PC-3 (cell line): ENCODE measurements around the gene PNLIPRP2. TPM values are rescaled to one million over a fixed set of nuclear protein-coding genes. Genes with fewer than 3 reads are reported as not detected.

ENCODE experiments used
- ATAC-seq: fragments of 200-7000 bp; cut with Tn5 transposase; 2 replicates; pipeline ENCODE4 v1.9.1; 2020; ENCODE audit warnings: mild to moderate bottlenecking, moderate library complexity
- BruUV-seq: library from RNA; stranded (reverse); fragments of 400-500 nt; replicated peaks from 2 replicates; lab custom pipeline; 2021; lab: Mats Ljungman, UMichigan
- CTCF ChIA-PET: fragments of 300-600 bp; sonication (Branson Sonifier 250); formaldehyde crosslinking; loops from one replicate; lab custom pipeline; 2022; ENCODE audit warnings: antibody characterized with exemption; lab: Charles Lee
- POLR2A ChIA-PET: fragments of 300-600 bp; sonication (Branson Sonifier 250); formaldehyde crosslinking; loops from one replicate; lab custom pipeline; 2022; ENCODE audit warnings: antibody characterized with exemption; ENCODE audit not compliant: unreplicated experiment; lab: Charles Lee
- DNase-seq: peaks from one replicate; pipeline ENCODE4 v3.0.0-alpha.2; 2015
- H2AFZ ChIP-seq: fragments of 300-600 bp; sonication (generic); 2 replicates; pipeline ENCODE4 v1.6.0; 2016; ENCODE audit warnings: antibody characterized with exemption, low read length
- H3F3A ChIP-seq: fragments of 300-600 bp; sonication (generic); one replicate; pipeline ENCODE4 v1.6.0; 2017; ENCODE audit warnings: antibody characterized with exemption, low read length, control low read depth, mild to moderate bottlenecking; ENCODE audit not compliant: unreplicated experiment
- H3K27ac ChIP-seq: fragments of 300-600 bp; sonication (generic); 2 replicates; pipeline ENCODE4 v1.5.1; 2016; ENCODE audit warnings: mild to moderate bottlenecking, low read length
- H3K27me3 ChIP-seq: fragments of 300-600 bp; sonication (generic); 2 replicates; pipeline ENCODE4 v1.6.1; 2016; ENCODE audit warnings: low read length, mixed read lengths
- H3K36me3 ChIP-seq: fragments of 300-600 bp; sonication (generic); 2 replicates; pipeline ENCODE4 v1.6.1; 2016; ENCODE audit warnings: low read depth, mixed run types, low read length, mixed read lengths
- H3K4me1 ChIP-seq: fragments of 300-600 bp; sonication (generic); 2 replicates; pipeline ENCODE4 v1.5.1; 2016; ENCODE audit warnings: low read length; ENCODE audit not compliant: insufficient read depth
- H3K4me2 ChIP-seq: fragments of 300-600 bp; sonication (generic); 2 replicates; pipeline ENCODE4 v1.6.0; 2016; ENCODE audit warnings: low read length
- H3K4me3 ChIP-seq: fragments of 300-600 bp; sonication (generic); 2 replicates; pipeline ENCODE4 v1.5.1; 2016; ENCODE audit warnings: mild to moderate bottlenecking, low read length, mixed read lengths
- H3K79me2 ChIP-seq: fragments of 300-600 bp; sonication (generic); 2 replicates; pipeline ENCODE4 v1.6.1; 2017; ENCODE audit warnings: low read length, mixed read lengths
- H3K9ac ChIP-seq: fragments of 300-600 bp; sonication (generic); 2 replicates; pipeline ENCODE4 v1.6.0; 2016; ENCODE audit warnings: mild to moderate bottlenecking, low read length
- H3K9me2 ChIP-seq: fragments of 300-600 bp; sonication (generic); replicated peaks from 2 replicates; pipeline ENCODE4 v1.6.1; 2016; ENCODE audit warnings: mixed run types, low read length, mixed read lengths
- H3K9me3 ChIP-seq: fragments of 300-600 bp; sonication (generic); 2 replicates; pipeline ENCODE4 v1.6.1; 2016; ENCODE audit warnings: low read length, mixed read lengths
- H4K20me1 ChIP-seq: fragments of 300-600 bp; sonication (generic); 2 replicates; pipeline ENCODE4 v1.6.1; 2016; ENCODE audit warnings: low read length, mixed read lengths
- EZH2 ChIP-seq: fragments of 300-600 bp; sonication (generic); IDR thresholded peaks from one replicate; pipeline ENCODE4 v1.6.1; 2017; ENCODE audit warnings: antibody characterized with exemption, mild to moderate bottlenecking, low read length; ENCODE audit not compliant: unreplicated experiment
- EZH2phosphoT487 ChIP-seq: fragments of 300-600 bp; sonication (generic); IDR thresholded peaks from 2 replicates; pipeline ENCODE4 v1.6.1; 2018; ENCODE audit warnings: mild to moderate bottlenecking, antibody characterized with exemption, low read length, borderline replicate concordance
- intact Hi-C: fragments of 100-400 bp; cut with micrococcal nuclease; formaldehyde crosslinking; loops from 2 replicates; pipeline ENCODE4 v1.9.0; 2023
- total RNA-seq: library from RNA; depleted of rRNA; stranded (reverse); fragments of >200 nt; gene quantifications from 2 replicates; pipeline ENCODE4 v1.2.3, GENCODE V29; 2014
- TF ChIP-seq, protein P1 (sequence below): fragments of 300-600 bp; sonication (generic); conservative IDR thresholded peaks from 2 replicates; pipeline ENCODE4 v1.5.1; 2017; ENCODE audit warnings: antibody characterized with exemption, low read depth, mild to moderate bottlenecking, low read length

PNLIPRP2 gene
- total RNA-seq, 1 experiment from 2014 or later, result not detected

DNA sequence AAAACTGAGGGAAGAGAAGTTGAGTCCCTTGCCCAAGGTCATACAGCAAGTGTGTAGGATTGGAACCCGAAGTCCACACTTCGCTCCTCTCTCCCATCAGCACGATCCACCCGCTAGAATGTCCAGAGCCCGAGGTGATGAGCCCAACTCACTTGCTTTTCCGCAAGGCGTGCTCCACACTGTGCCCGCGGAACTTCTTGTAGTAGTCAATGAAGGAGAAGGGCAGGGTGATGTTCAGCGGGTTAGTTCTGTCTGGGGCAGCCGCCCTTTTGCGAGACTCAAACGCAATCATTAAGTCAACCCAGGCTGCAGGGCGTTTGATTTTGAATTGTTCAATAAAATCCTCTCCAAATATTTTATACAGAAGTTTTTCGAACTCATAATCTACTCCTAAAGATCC is 58.6 kb downstream of the PNLIPRP2 start:
- H4K20me1 ChIP-seq, result no peaks in the 10 kb centered on the region
- H3K4me1 ChIP-seq, result no peaks in the 10 kb centered on the region
- no peak overlapping the region for H2AFZ ChIP-seq
- CTCF ChIA-PET, result no interaction called here
- POLR2A ChIA-PET, result no interaction called here
- H3K9ac ChIP-seq, result no peak overlapping the region
- BruUV-seq, result no TSS peak
- intact Hi-C loops, result no loop called here
- ATAC-seq, result no peak
- TF ChIP-seq EZH2phosphoT487, result no peak
- no peak for TF ChIP-seq EZH2
- TF ChIP-seq, protein P1, sequence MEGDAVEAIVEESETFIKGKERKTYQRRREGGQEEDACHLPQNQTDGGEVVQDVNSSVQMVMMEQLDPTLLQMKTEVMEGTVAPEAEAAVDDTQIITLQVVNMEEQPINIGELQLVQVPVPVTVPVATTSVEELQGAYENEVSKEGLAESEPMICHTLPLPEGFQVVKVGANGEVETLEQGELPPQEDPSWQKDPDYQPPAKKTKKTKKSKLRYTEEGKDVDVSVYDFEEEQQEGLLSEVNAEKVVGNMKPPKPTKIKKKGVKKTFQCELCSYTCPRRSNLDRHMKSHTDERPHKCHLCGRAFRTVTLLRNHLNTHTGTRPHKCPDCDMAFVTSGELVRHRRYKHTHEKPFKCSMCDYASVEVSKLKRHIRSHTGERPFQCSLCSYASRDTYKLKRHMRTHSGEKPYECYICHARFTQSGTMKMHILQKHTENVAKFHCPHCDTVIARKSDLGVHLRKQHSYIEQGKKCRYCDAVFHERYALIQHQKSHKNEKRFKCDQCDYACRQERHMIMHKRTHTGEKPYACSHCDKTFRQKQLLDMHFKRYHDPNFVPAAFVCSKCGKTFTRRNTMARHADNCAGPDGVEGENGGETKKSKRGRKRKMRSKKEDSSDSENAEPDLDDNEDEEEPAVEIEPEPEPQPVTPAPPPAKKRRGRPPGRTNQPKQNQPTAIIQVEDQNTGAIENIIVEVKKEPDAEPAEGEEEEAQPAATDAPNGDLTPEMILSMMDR, result no peak
- no peaks in the 10 kb centered on the region for H3K9me2 ChIP-seq
- no peaks in the 10 kb centered on the region for H3K79me2 ChIP-seq
- H3K27ac ChIP-seq, result no peak overlapping the region
- DNase-seq, result no peak
- no peaks in the 10 kb centered on the region for H3K27me3 ChIP-seq
- H3K36me3 ChIP-seq, result no peaks in the 10 kb centered on the region
- no peak overlapping the region for H3K4me2 ChIP-seq
- H3K4me3 ChIP-seq, result no peak overlapping the region
- H3F3A ChIP-seq, result no peaks in the 10 kb centered on the region
- no peaks in the 10 kb centered on the region for H3K9me3 ChIP-seq

GRCh38 chr10:116683166-116683565 is 62.4 kb downstream of the PNLIPRP2 start:
- Histone ChIP-seq H3K9me2 (no peaks in the 10 kb centered on the region), H3K9me3 (no peaks in the 10 kb centered on the region), H3K36me3 (no peaks in the 10 kb centered on the region), H3K4me3 (no peak overlapping the region), H3K79me2 (no peaks in the 10 kb centered on the region), H2AFZ (no peak overlapping the region), H3F3A (no peaks in the 10 kb centered on the region), H3K27ac (no peak overlapping the region), H3K9ac (no peak overlapping the region), H4K20me1 (no peaks in the 10 kb centered on the region), H3K4me1 (no peaks in the 10 kb centered on the region), H3K4me2 (no peak overlapping the region), H3K27me3 (no peaks in the 10 kb centered on the region)
- DNase-seq, result no peak
- BruUV-seq, result no TSS peak
- POLR2A ChIA-PET, result no interaction called here
- intact Hi-C loops, result loop anchor here (2.0 kb wide), 1 partner anchor 492 kb away; no protein-coding TSS in a partner anchor
- ATAC-seq, result no peak
- CTCF ChIA-PET, result interaction anchor here (1.4 kb wide), 1 partner anchor 105 kb away, joined by 8 read pairs; no protein-coding TSS in a partner anchor
- TF ChIP-seq EZH2 (no peak), EZH2phosphoT487 (no peak)
- TF ChIP-seq, protein P1, result no peak

- H3K36me3 ChIP-seq, result no peaks in the 10 kb centered on the region
- TF ChIP-seq, protein P1, result no peak
- TF ChIP-seq EZH2 (no peak), EZH2phosphoT487 (no peak)
- H3K9me3 ChIP-seq, result no peaks in the 10 kb centered on the region
- no TSS peak for BruUV-seq
- ChIA-PET CTCF (no interaction called here), POLR2A (no interaction called here)
- H3K27me3 ChIP-seq, result no peaks in the 10 kb centered on the region
- no peaks in the 10 kb centered on the region for H3K4me1 ChIP-seq
- no peak overlapping the region for H3K4me2 ChIP-seq
- H3F3A ChIP-seq, result no peaks in the 10 kb centered on the region
- H4K20me1 ChIP-seq, result no peaks in the 10 kb centered on the region
- H3K9ac ChIP-seq, result no peak overlapping the region
- DNase-seq (no peak), ATAC-seq (no peak)
- H2AFZ ChIP-seq, result no peak overlapping the region
- intact Hi-C loops, result loop anchor here (2.0 kb wide), 1 partner anchor 491 kb away; no protein-coding TSS in a partner anchor
- no peak overlapping the region for H3K4me3 ChIP-seq
- H3K27ac ChIP-seq, result no peak overlapping the region
- H3K79me2 ChIP-seq, result no peaks in the 10 kb centered on the region
- no peaks in the 10 kb centered on the region for H3K9me2 ChIP-seq
Observed at GRCh38 chr10:116683821-116684220, 63.1 kb downstream of the PNLIPRP2 start.
